NCI-H524 treated with DMSO at 0.1 percent for 48 hours (cell line): ENCODE measurements around the gene CLASP1.
A peak's percentile ranks its signal among the peaks of the same experiment; 100 is the strongest.
"Not testable (repeated sequence)": the region's sequence is repeated elsewhere in the genome, so short reads cannot be mapped to it uniquely, and the experiment has no call there.

Experiments
- DNase-seq: peaks from one replicate; lab custom pipeline; 2025; lab: John Stamatoyannopoulos, UW

The CLASP1 gene

GRCh38 chr2:121649149-121649595 is at the start of gene CLASP1:
CLASP1 (minus strand) TSS chr2:121649462; CDS start chr2:121605895, 43,567 bp downstream.
- DNase-seq, result no peak

GRCh38 chr2:121698318-121698930 is 49.2 kb upstream of the CLASP1 start:
- DNase-seq, result no peak

- DNase-seq, result no peak
Measured at GRCh38 chr2:121697108-121697631, 47.9 kb upstream of the CLASP1 start.

GRCh38 chr2:121696410-121696930 is 47.2 kb upstream of the CLASP1 start:
- no peak for DNase-seq

GRCh38 chr2:121695171-121695451 is 45.8 kb upstream of the CLASP1 start:
- DNase-seq, result no peak

- DNase-seq, result no peak
Measured at GRCh38 chr2:121694398-121695170, 45.3 kb upstream of the CLASP1 start.

- DNase-seq, result not testable (repeated sequence)
Measured at GRCh38 chr2:121690572-121690971, 41.3 kb upstream of the CLASP1 start.

- no peak for DNase-seq
Measured at GRCh38 chr2:121690095-121690494, 40.8 kb upstream of the CLASP1 start.

GRCh38 chr2:121689356-121689755 is 40.1 kb upstream of the CLASP1 start:
- DNase-seq, result peak; percentile 11

GRCh38 chr2:121688820-121689219 is 39.6 kb upstream of the CLASP1 start:
- DNase-seq, result no peak

GRCh38 chr2:121686902-121687301 is 37.6 kb upstream of the CLASP1 start:
- DNase-seq, result no peak

- no peak for DNase-seq
Measured at GRCh38 chr2:121686218-121686617, 37.0 kb upstream of the CLASP1 start.

- no peak for DNase-seq
Measured at GRCh38 chr2:121682396-121683298, 33.4 kb upstream of the CLASP1 start.

GRCh38 chr2:121677855-121678254 is 28.6 kb upstream of the CLASP1 start:
- DNase-seq, result no peak

- DNase-seq, result not testable (repeated sequence)
Measured at GRCh38 chr2:121671621-121672020, 22.4 kb upstream of the CLASP1 start.

- no peak for DNase-seq
Measured at GRCh38 chr2:121670181-121670580, 20.9 kb upstream of the CLASP1 start.

GRCh38 chr2:121667618-121668017 is 18.4 kb upstream of the CLASP1 start:
- DNase-seq, result no peak

- no peak for DNase-seq
Measured at GRCh38 chr2:121666042-121666441, 16.8 kb upstream of the CLASP1 start.

- no peak for DNase-seq
Measured at GRCh38 chr2:121665504-121665903, 16.2 kb upstream of the CLASP1 start.

GRCh38 chr2:121664713-121665112 is 15.5 kb upstream of the CLASP1 start:
- no peak for DNase-seq

- DNase-seq, result no peak
Measured at GRCh38 chr2:121664086-121664485, 14.8 kb upstream of the CLASP1 start.

GRCh38 chr2:121663434-121663833 is 14.2 kb upstream of the CLASP1 start:
- no peak for DNase-seq
